Inflammatory macrophage treated with lipopolysaccharide for 1 hour (primary cell): ENCODE data around the gene ABCD1.
"Not testable (repeated sequence)": the region's sequence is repeated elsewhere in the genome, so short reads cannot be mapped to it uniquely, and the experiment has no call there.

Source experiments
- DNase-seq, 2 donors: peaks; one replicate each; pipeline ENCODE4 v3.0.0-alpha.2; 2020 to 2022

ABCD1 gene

DNA sequence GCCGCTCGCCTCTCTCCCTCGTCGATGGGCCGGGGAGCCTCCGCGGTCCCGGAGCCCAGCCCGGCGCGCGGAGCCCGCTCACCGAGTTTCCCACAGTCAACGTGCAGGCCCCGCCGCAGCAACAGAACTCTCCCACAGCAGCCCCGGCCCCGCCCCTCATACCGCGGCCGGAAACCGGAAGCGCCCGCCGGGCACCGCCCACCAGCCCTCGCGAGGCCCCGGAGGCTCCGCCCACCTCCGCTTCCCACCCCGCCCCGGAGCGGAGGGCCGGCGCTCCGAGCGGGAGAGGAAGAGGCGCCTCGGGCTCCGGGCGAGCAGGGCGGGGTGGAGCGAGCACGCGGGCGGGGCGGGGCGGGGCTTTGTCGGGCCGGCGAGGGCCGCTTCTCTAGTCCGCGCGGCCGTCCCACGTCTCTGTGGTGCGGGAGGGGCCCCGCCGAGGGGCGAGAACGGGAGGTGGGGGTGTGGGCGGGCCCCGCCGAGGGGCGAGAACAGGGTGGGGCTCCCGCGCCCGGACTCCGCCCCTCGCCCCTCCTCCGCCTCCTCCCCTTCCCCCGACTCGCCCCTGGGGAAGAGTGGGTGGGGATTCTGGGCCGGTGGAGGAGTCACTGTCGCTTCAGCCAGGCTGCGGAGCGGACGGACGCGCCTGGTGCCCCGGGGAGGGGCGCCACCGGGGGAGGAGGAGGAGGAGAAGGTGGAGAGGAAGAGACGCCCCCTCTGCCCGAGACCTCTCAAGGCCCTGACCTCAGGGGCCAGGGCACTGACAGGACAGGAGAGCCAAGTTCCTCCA, at the start of gene ABCD1, which contains the start of gene BCAP31:
Gene ABCD1 (plus strand): TSS at position 605 of the 787 bp plus-strand sequence. CDS start 411 bp downstream, outside the sequence.
Gene BCAP31 (minus strand): TSS at position 136 of the 787 bp plus-strand sequence. CDS start 1,143 bp downstream, outside the sequence.
- peak; percentile 86 to 89 for DNase-seq

DNA sequence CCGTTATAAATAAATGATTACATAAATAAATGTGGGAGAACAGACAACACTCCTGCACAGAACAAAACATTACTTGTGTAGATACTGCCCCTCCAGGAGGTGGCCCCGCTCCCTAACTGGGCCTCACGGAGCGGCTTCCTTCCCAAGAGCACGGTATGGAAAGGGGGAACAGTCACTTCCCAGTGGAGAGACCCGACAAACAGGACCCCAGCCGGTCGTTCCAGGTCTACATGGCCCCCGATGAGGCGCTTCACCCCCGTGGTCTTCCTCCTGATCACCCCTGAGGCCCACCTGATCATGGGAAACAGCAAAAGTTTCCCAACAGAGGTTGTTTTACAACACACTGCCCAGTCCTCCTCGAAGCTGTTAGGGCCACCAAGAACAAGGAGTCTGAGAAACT, 43.5 kb upstream of the ABCD1 start:
- no peak for DNase-seq

- not testable (repeated sequence) for DNase-seq
These were observed 41.2 kb upstream of the ABCD1 start for GRCh38 chrX:153683486-153683885.

- no peak for DNase-seq
These were observed 40.0 kb upstream of the ABCD1 start for GRCh38 chrX:153684467-153685155.

GRCh38 chrX:153685156-153685536, 39.5 kb upstream of the ABCD1 start:
- DNase-seq = no peak

GRCh38 chrX:153685751-153686696, 38.6 kb upstream of the ABCD1 start:
- peak; percentile 2 to 21 for DNase-seq

GRCh38 chrX:153686711-153687110, 37.9 kb upstream of the ABCD1 start:
- no peak for DNase-seq

DNA sequence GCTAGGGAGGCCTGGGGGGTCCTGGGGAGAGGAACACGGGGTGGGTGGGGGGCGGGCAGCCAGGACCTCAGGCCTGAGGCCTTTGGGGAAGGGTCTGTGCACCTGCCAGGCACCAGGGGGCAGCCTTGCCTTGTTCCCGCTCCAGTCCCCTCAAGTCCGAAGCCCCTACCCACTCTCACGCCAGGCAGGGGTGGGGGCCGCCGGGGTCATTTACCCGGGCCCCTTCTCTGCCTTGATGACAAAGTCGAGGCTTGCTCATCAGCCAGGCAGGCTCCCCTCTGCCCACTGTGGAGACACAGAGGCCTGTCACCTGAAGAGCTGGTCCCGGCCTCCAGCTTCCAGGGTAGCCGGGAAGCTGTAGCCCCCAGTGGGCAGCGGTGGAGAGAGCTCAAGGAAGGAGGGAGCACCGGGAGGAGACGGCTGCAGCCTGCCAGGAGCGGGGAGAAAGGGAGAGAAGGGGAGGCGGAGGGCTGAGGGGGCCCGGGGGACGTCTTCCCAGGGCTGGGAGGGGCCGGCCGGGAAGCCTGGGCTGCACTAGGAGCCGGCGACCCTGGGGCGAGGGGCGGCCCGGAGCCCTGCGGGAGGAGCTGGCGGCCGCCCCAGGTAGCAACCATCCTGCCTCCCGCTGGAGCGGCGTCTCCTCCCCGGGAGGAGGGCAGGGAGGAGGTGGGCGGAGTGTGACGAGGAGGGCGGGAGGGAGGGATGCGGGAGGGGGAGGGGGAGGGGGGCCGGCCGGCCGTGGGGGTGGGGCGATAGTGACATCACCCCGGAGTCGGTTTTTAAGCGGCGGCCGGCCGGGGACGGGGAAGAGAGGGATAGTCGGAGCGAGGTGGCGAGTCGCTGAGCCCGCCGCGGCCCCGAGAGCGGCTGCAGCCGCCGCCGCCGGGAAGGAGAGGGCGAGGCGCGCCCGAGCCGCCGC, 37.3 kb upstream of the ABCD1 start, which contains the start of gene SLC6A8:
Gene SLC6A8 (plus strand): TSS at position 806 of the 919 bp plus-strand sequence. CDS start 649 bp downstream, outside the sequence.
- DNase-seq = peak; percentile 10 to 28

DNA sequence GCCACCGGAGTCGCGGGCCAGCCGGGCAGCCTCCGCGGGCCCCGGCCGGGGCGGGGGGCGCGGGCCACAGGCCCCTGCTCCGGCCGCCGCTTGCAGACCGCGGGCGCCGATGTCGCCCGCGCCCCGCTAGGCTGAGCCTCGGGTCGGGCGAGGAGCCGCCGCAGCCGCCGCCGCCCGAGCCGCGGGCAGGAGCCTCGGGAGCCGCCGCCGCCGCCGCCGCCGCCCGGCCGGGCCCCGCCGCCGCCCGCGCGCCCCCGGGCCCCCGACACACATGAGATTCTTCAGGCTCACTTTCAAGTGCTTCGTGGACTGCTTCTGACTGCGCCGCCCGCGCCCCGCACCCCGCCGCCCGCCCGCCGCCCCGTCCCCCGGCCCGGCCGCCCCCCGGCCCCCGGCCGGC, 36.6 kb upstream of the ABCD1 start:
- DNase-seq = no peak

GRCh38 chrX:153688506-153688905, 36.1 kb upstream of the ABCD1 start:
- no peak for DNase-seq

DNA sequence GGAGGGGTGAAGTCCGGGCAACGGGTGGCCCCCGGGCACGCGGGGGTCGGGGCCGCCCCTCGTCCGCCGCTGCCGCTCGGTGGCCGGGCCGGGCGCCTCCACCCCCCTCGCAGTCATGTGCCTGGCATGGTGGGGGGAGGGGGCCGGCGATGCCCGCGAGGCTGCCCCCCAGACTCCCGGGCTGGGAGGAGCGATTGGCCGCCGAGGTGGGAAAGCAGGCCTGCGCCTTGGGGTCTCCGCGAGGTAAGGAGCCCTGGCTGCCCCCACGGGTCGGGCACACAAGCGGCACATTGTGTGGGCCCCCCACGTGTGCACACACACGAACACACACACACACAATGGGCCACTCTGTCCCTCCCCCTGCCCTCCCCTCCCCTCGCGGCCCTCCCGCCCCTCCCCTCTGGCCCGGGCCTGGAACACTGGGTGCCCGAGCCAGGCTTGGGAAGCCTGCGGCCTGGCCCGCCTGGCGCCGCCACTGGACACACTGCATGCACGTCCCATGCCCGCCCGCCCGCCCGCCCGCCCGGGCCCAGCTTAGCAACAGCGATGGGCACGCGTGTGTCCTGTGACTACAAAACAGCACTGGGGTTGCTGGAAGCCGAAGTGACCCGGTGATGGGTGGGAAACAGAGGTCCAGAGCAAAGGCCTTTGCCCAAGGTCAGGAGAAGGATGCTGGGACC, 35.6 kb upstream of the ABCD1 start:
- no peak for DNase-seq

- no peak for DNase-seq
These were observed 34.8 kb upstream of the ABCD1 start for GRCh38 chrX:153689654-153690465.

DNA sequence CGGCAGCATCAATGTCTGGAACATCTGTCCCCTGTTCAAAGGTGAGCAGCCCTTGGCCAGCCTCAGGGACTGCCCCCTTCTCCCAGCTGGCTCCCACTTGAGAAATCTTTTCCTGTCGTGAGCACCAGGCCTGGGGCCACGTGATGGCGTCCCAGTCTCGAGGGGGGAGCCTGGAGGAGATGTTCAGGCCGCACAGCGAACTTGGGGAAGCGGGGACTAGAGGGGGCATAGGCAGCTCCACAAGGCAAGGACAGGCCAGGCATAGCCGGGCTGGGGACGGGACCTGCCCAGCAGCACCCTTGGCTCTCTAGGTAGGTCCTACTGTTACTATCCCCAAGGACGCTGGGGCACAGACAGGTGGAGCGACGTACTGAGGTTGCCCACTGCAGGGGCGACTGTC, 34.2 kb upstream of the ABCD1 start:
- DNase-seq = no peak

GRCh38 chrX:153691032-153691827, 33.4 kb upstream of the ABCD1 start:
- DNase-seq = not testable (repeated sequence)

DNA sequence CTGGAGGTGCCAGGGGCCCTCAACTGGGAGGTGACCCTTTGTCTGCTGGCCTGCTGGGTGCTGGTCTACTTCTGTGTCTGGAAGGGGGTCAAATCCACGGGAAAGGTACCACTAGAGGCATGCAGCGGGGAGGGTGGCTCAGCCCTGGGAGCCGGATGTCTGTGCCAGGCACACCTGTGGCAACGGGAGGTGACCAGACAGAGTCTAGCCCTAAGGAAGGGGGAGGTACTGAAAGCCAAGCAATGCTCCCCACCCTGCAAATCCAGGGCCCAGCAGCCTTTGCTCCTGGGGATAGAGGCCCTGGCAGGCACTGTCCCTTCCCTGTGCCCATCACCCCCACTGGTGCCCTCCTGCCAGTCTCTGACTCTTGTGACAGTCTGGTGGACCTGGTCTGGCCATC, 32.7 kb upstream of the ABCD1 start:
- no peak for DNase-seq

DNA sequence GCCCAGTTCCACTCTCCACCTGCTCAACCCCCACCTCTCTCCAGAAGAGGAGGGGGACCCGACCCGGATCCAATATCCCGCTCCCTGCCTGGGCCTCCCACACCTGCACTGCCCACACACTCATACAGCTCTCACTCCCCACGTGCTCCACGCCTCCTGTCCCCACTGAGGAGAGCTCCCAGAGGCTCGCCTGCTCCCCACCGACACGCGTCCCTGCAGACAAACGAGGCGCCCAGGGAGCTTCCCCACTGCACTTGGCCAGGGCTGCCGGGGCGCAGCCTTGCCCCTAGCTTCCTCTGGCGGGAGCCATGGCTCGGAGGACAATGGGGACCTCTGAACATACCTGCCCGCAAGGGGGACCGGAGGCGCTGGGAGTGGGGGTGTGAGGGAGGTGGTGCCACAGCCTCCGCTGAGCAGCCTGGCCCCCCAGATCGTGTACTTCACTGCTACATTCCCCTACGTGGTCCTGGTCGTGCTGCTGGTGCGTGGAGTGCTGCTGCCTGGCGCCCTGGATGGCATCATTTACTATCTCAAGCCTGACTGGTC, 32.0 kb upstream of the ABCD1 start:
- no peak for DNase-seq

- DNase-seq = no peak
These were observed 31.2 kb upstream of the ABCD1 start for GRCh38 chrX:153693216-153694086.

- not testable (repeated sequence) for DNase-seq
These were observed 30.4 kb upstream of the ABCD1 start for GRCh38 chrX:153694256-153694655.
